ENCODE data around the gene CFAP97D2. TPM values are rescaled to one million over a fixed set of nuclear protein-coding genes. Genes with fewer than 3 reads are reported as not detected.

The CFAP97D2 gene
- total RNA-seq, 4 donors from 2014 or later: not detected

- peak; percentile 24 for DNase-seq (ENCODE audit: extremely low spot score)
- Histone ChIP-seq H3K9me3 (no peaks in the 10 kb centered on the region), H3K4me1 (no peaks in the 10 kb centered on the region), H3K27me3 (no peaks in the 10 kb centered on the region), H3K36me3 (peaks cover 59 to 99% (median 90%) of the 10 kb centered on the region in 4 donors), H3K27ac (replicated peaks in 1 of 4) (no peak overlapping the region), H3K4me3 (no peak overlapping the region)
- intact Hi-C loops (cut with DNase I): no loop called here
- WGBS: 76% methylated on average over 1 of the region's 1 CpG
- TF ChIP-seq, protein P1, sequence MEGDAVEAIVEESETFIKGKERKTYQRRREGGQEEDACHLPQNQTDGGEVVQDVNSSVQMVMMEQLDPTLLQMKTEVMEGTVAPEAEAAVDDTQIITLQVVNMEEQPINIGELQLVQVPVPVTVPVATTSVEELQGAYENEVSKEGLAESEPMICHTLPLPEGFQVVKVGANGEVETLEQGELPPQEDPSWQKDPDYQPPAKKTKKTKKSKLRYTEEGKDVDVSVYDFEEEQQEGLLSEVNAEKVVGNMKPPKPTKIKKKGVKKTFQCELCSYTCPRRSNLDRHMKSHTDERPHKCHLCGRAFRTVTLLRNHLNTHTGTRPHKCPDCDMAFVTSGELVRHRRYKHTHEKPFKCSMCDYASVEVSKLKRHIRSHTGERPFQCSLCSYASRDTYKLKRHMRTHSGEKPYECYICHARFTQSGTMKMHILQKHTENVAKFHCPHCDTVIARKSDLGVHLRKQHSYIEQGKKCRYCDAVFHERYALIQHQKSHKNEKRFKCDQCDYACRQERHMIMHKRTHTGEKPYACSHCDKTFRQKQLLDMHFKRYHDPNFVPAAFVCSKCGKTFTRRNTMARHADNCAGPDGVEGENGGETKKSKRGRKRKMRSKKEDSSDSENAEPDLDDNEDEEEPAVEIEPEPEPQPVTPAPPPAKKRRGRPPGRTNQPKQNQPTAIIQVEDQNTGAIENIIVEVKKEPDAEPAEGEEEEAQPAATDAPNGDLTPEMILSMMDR (IDR thresholded peaks at IDR 0.05): no peak
- TF ChIP-seq POLR2A (IDR thresholded peaks at IDR 0.05; ENCODE audit: low read depth) (no peak), EP300 (IDR thresholded peaks at IDR 0.05) (no peak), POLR2AphosphoS5 (IDR thresholded peaks at IDR 0.05) (no peak)
Measured at GRCh38 chr13:114256547-114256946, 77.5 kb downstream of the CFAP97D2 start.

- Histone ChIP-seq H3K4me3 (no peak overlapping the region), H3K9me3 (no peaks in the 10 kb centered on the region), H3K36me3 (peaks cover 54 to 99% (median 87%) of the 10 kb centered on the region in 4 donors), H3K27ac (replicated peaks in 1 of 4) (no peak overlapping the region), H3K4me1 (no peaks in the 10 kb centered on the region), H3K27me3 (no peaks in the 10 kb centered on the region)
- WGBS: 91% methylated on average over 4 of the region's 4 CpGs
- intact Hi-C loops (cut with DNase I): no loop called here
- DNase-seq (ENCODE audit: extremely low spot score): peak; percentile 12
- no peak for TF ChIP-seq POLR2A (IDR thresholded peaks at IDR 0.05; ENCODE audit: low read depth)
- no peak for TF ChIP-seq EP300 (IDR thresholded peaks at IDR 0.05)
- TF ChIP-seq, protein P1 (IDR thresholded peaks at IDR 0.05): no peak
- no peak for TF ChIP-seq POLR2AphosphoS5 (IDR thresholded peaks at IDR 0.05)
Measured at GRCh38 chr13:114257014-114257413, 78.0 kb downstream of the CFAP97D2 start.

- H3K4me3 ChIP-seq: no peak overlapping the region
- H3K9me3 ChIP-seq: no peaks in the 10 kb centered on the region
- peaks cover 63 to 99% (median 87%) of the 10 kb centered on the region in 4 donors for H3K36me3 ChIP-seq
- H3K4me1 ChIP-seq: no peaks in the 10 kb centered on the region
- intact Hi-C loops (cut with DNase I): no loop called here
- no peak overlapping the region for H3K27ac ChIP-seq (replicated peaks in 1 of 4)
- 94% methylated on average over 8 of the region's 8 CpGs for WGBS
- DNase-seq (ENCODE audit: extremely low spot score): no peak
- no peaks in the 10 kb centered on the region for H3K27me3 ChIP-seq
- TF ChIP-seq EP300 (IDR thresholded peaks at IDR 0.05) (no peak), POLR2A (IDR thresholded peaks at IDR 0.05; ENCODE audit: low read depth) (no peak), POLR2AphosphoS5 (IDR thresholded peaks at IDR 0.05) (no peak)
- TF ChIP-seq, protein P1 (IDR thresholded peaks at IDR 0.05): no peak
Measured at GRCh38 chr13:114258589-114258988, 79.5 kb downstream of the CFAP97D2 start.

- H3K4me1 ChIP-seq: no peaks in the 10 kb centered on the region
- DNase-seq (ENCODE audit: extremely low spot score): no peak
- intact Hi-C loops (cut with DNase I): no loop called here
- H3K27ac ChIP-seq (replicated peaks in 1 of 4): no peak overlapping the region
- no peaks in the 10 kb centered on the region for H3K27me3 ChIP-seq
- peaks cover 67 to 100% (median 91%) of the 10 kb centered on the region in 4 donors for H3K36me3 ChIP-seq
- TF ChIP-seq EP300 (IDR thresholded peaks at IDR 0.05): no peak
- TF ChIP-seq POLR2A (IDR thresholded peaks at IDR 0.05; ENCODE audit: low read depth): no peak
- TF ChIP-seq POLR2AphosphoS5 (IDR thresholded peaks at IDR 0.05): no peak
- TF ChIP-seq, protein P1 (IDR thresholded peaks at IDR 0.05): no peak
- WGBS: 79% methylated on average over 7 of the region's 7 CpGs
- H3K4me3 ChIP-seq: no peak overlapping the region
- no peaks in the 10 kb centered on the region for H3K9me3 ChIP-seq
Measured at GRCh38 chr13:114259374-114259773, 80.3 kb downstream of the CFAP97D2 start.

DNA sequence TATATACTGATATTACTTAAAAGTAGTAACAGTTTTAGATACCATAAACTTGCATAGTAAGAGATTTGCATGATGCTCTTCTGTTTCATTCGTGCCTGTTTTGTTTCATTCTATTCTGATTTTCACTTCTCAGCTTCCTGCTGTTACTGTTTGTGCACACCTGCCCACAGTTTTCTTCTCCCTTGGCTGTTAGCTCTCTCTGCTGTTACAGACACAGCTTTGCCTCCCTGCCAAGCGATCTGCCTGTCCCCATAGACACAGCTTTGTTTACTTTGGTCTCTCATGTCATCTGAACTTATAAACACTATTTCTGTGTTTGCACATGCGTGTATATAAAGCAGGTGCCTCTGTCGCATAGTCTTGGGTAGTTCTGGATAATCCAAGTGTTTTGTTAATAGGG lies 80.9 kb downstream of the CFAP97D2 start:
- 84% methylated on average over 4 of the region's 4 CpGs for WGBS
- Histone ChIP-seq H3K4me1 (no peaks in the 10 kb centered on the region), H3K9me3 (no peaks in the 10 kb centered on the region), H3K4me3 (no peak overlapping the region), H3K27ac (replicated peaks in 1 of 4) (no peak overlapping the region), H3K27me3 (no peaks in the 10 kb centered on the region), H3K36me3 (peaks cover 73 to 100% (median 90%) of the 10 kb centered on the region in 4 donors)
- DNase-seq (ENCODE audit: extremely low spot score): peak; percentile 37
- intact Hi-C loops (cut with DNase I): no loop called here
- no peak for TF ChIP-seq EP300 (IDR thresholded peaks at IDR 0.05)
- TF ChIP-seq POLR2AphosphoS5 (IDR thresholded peaks at IDR 0.05): no peak
- TF ChIP-seq POLR2A (IDR thresholded peaks at IDR 0.05; ENCODE audit: low read depth): no peak
- TF ChIP-seq, protein P1 (IDR thresholded peaks at IDR 0.05): no peak
